ENCODE data around the gene LITAF.
"Not testable (repeated sequence)": the region's sequence is repeated elsewhere in the genome, so short reads cannot be mapped to it uniquely, and the experiment has no call there.

Gene LITAF

GRCh38 chr16:11601425-11601824 lies 14.7 kb upstream of the LITAF start:
- no peak for DNase-seq (ENCODE audit: extremely low read depth in 1 of 2, low read depth in 1 of 2)

GRCh38 chr16:11599579-11599978 lies 12.9 kb upstream of the LITAF start:
- DNase-seq (ENCODE audit: extremely low read depth in 1 of 2, low read depth in 1 of 2): no peak

GRCh38 chr16:11597235-11598095 lies 10.7 kb upstream of the LITAF start:
- DNase-seq (ENCODE audit: extremely low read depth in 1 of 2, low read depth in 1 of 2): no peak

GRCh38 chr16:11596572-11597226 lies 10.0 kb upstream of the LITAF start:
- no peak for DNase-seq (ENCODE audit: extremely low read depth in 1 of 2, low read depth in 1 of 2)

- DNase-seq (ENCODE audit: extremely low read depth in 1 of 2, low read depth in 1 of 2): no peak
Measured at GRCh38 chr16:11593581-11593980, 6.9 kb upstream of the LITAF start.

GRCh38 chr16:11593076-11593475 lies 6.4 kb upstream of the LITAF start:
- not testable (repeated sequence) for DNase-seq (ENCODE audit: extremely low read depth in 1 of 2, low read depth in 1 of 2)

- DNase-seq (ENCODE audit: extremely low read depth in 1 of 2, low read depth in 1 of 2): not testable (repeated sequence)
Measured at GRCh38 chr16:11591630-11592029, 4.9 kb upstream of the LITAF start.

- DNase-seq (ENCODE audit: extremely low read depth in 1 of 2, low read depth in 1 of 2): no peak
Measured at GRCh38 chr16:11589198-11589550, 2.5 kb upstream of the LITAF start.

GRCh38 chr16:11588321-11589197 lies 1.8 kb upstream of the LITAF start:
- DNase-seq (ENCODE audit: extremely low read depth in 1 of 2, low read depth in 1 of 2): no peak

GRCh38 chr16:11587643-11588247 lies 1.0 kb upstream of the LITAF start:
- DNase-seq (ENCODE audit: extremely low read depth in 1 of 2, low read depth in 1 of 2): no peak

GRCh38 chr16:11586378-11586855 lies 302 bp downstream of the LITAF start:
- DNase-seq (ENCODE audit: extremely low read depth in 1 of 2, low read depth in 1 of 2): no peak

- no peak for DNase-seq (ENCODE audit: extremely low read depth in 1 of 2, low read depth in 1 of 2)
Measured at GRCh38 chr16:11585460-11586377, 1.0 kb downstream of the LITAF start.

GRCh38 chr16:11583889-11584565 lies 2.7 kb downstream of the LITAF start:
- DNase-seq (ENCODE audit: extremely low read depth in 1 of 2, low read depth in 1 of 2): no peak

GRCh38 chr16:11583166-11583565 lies 3.6 kb downstream of the LITAF start:
- DNase-seq (ENCODE audit: extremely low read depth in 1 of 2, low read depth in 1 of 2): no peak

GRCh38 chr16:11582157-11582814 lies 4.4 kb downstream of the LITAF start:
- DNase-seq (ENCODE audit: extremely low read depth in 1 of 2, low read depth in 1 of 2): no peak

GRCh38 chr16:11581678-11582077 lies 5.0 kb downstream of the LITAF start:
- no peak for DNase-seq (ENCODE audit: extremely low read depth in 1 of 2, low read depth in 1 of 2)

- no peak for DNase-seq (ENCODE audit: extremely low read depth in 1 of 2, low read depth in 1 of 2)
Measured at GRCh38 chr16:11580451-11581086, 6.2 kb downstream of the LITAF start.

GRCh38 chr16:11577290-11577660 lies 9.4 kb downstream of the LITAF start:
- DNase-seq (ENCODE audit: extremely low read depth in 1 of 2, low read depth in 1 of 2): not testable (repeated sequence)

Measured in stimulated activated CD8-positive, alpha-beta memory T cell treated with anti-CD3 and anti-CD28 coated beads, Interleukin-7, amount 100 ng/mL, for 48 hours (primary cell).